Upper lobe of left lung (tissue), 4 donors: Measurements from ENCODE around the gene ROCK2.

Source experiments
- CTCF ChIP-seq, 6 experiments: fragments of 450-650 bp in 4 of 6; fragments of 200-600 bp in 2 of 6; sonication (generic) in 2 of 6; IDR thresholded peaks; one replicate each; pipeline ENCODE4 v1.5.1; 2016 to 2019; ENCODE audit warnings: antibody characterized with exemption in 6 of 6
- POLR2A ChIP-seq, 4 donors: fragments of 450-650 bp; IDR thresholded peaks; one replicate each; pipeline ENCODE4 v1.5.1; 2016 to 2017; ENCODE audit warnings: antibody characterized with exemption in 4 of 4, mild to moderate bottlenecking in 2 of 4

GRCh38 chr2:11163439-11164317 is 180.8 kb downstream of the ROCK2 start:
- TF ChIP-seq CTCF (IDR thresholded peaks at IDR 0.05): no peak
- no peak for TF ChIP-seq POLR2A (IDR thresholded peaks at IDR 0.05)
